SK-N-SH (cell line): ENCODE measurements around the gene ATAD3B. TPM values are rescaled to one million over a fixed set of nuclear protein-coding genes. Genes with fewer than 3 reads are reported as not detected.

Source experiments
- CTCF ChIA-PET: fragments of 300-600, 350-600 bp; formaldehyde crosslinking; extraction: SDS; loops from one replicate; lab custom pipeline; 2021; lab: Yijun Ruan, JAX
- POLR2A ChIA-PET: fragments of 350-600 bp; sonication (Branson Sonifier 250); formaldehyde crosslinking; extraction: SDS; loops from one replicate; lab custom pipeline; 2020; ENCODE audit warnings: antibody characterized with exemption, inconsistent platforms; lab: Yijun Ruan, JAX
- DNase-seq: peaks from one replicate; pipeline ENCODE4 v3.0.0; 2012
- H2AFZ ChIP-seq: fragments of 200-600 bp; sonication (generic); 2 replicates; pipeline ENCODE4 v1.8.1; 2016; ENCODE audit warnings: antibody characterized with exemption, mild to moderate bottlenecking, low read depth
- H3F3A ChIP-seq: fragments of 200-600 bp; sonication (generic); replicated peaks from 2 replicates; pipeline ENCODE3; 2016; ENCODE audit warnings: antibody characterized with exemption, mild to moderate bottlenecking; ENCODE audit not compliant: insufficient read depth
- H3K27ac ChIP-seq, 2 experiments: fragments of 200-500 bp in 1 of 2; fragments of 200-600 bp in 1 of 2; sonication (Bioruptor generic) in 1 of 2; sonication (generic), shearing (Covaris generic) in 1 of 2; 2 replicates each; pipeline versions ENCODE4 v1.5.1 to v1.6.1; 2014 to 2016; ENCODE audit warnings: low read depth in 2 of 2, inconsistent platforms in 1 of 2, low read length in 1 of 2, mild to moderate bottlenecking in 1 of 2, mixed read lengths in 1 of 2
- H3K27me3 ChIP-seq: fragments of 200-600 bp; sonication (generic), shearing (Covaris generic); 2 replicates; pipeline ENCODE4 v1.6.1; 2016; ENCODE audit warnings: mixed run types; ENCODE audit not compliant: insufficient read depth
- H3K36me3 ChIP-seq, 2 experiments: fragments of 200-500 bp in 1 of 2; fragments of 200-600 bp in 1 of 2; sonication (Bioruptor generic) in 1 of 2; sonication (generic) in 1 of 2; replicated peaks in 1 of 2; 2 replicates each; pipeline versions ENCODE3 to v1.5.1; 2014 to 2016; ENCODE audit warnings: low read length in 1 of 2, mild to moderate bottlenecking in 1 of 2; ENCODE audit not compliant: insufficient read depth in 2 of 2, control insufficient read depth in 1 of 2
- H3K4me1 ChIP-seq, 2 experiments: fragments of 200-500 bp in 1 of 2; fragments of 200-600 bp in 1 of 2; sonication (Bioruptor generic) in 1 of 2; sonication (generic), shearing (Covaris generic) in 1 of 2; 2 replicates each; pipeline versions ENCODE4 v1.5.1 to v1.6.1; 2014 to 2016; ENCODE audit warnings: low read depth in 1 of 2, low read length in 1 of 2, mixed run types in 1 of 2; ENCODE audit not compliant: insufficient read depth in 2 of 2, control insufficient read depth in 1 of 2
- H3K4me2 ChIP-seq: fragments of 200-600 bp; sonication (generic), shearing (Covaris generic); 2 replicates; pipeline ENCODE4 v1.6.1; 2017; ENCODE audit warnings: mixed run types
- H3K4me3 ChIP-seq, 2 experiments: fragments of 200-500 bp in 1 of 2; fragments of 200-600 bp in 1 of 2; sonication (Bioruptor generic) in 1 of 2; sonication (generic), shearing (Covaris generic) in 1 of 2; 2 replicates each; pipeline versions ENCODE4 v1.5.1 to v1.8.1; 2014 to 2016; ENCODE audit warnings: low read depth in 2 of 2, inconsistent platforms in 1 of 2, low read length in 1 of 2, mild to moderate bottlenecking in 1 of 2, mixed read lengths in 1 of 2, moderate library complexity in 1 of 2
- H3K79me2 ChIP-seq: fragments of 200-600 bp; sonication (generic); 2 replicates; pipeline ENCODE4 v1.8.1; 2017; ENCODE audit warnings: mild to moderate bottlenecking; ENCODE audit not compliant: insufficient read depth
- H3K9ac ChIP-seq: fragments of 200-600 bp; sonication (generic); 2 replicates; pipeline ENCODE4 v1.6.1; 2017; ENCODE audit warnings: mixed run types
- H3K9me2 ChIP-seq: fragments of 200-600 bp; sonication (generic); 2 replicates; pipeline ENCODE4 v1.6.1; 2017; ENCODE audit warnings: mixed run types
- H3K9me3 ChIP-seq: fragments of 200-600 bp; sonication (generic); 2 replicates; pipeline ENCODE4 v1.6.1; 2017; ENCODE audit warnings: mixed run types, mild to moderate bottlenecking, moderate library complexity
- H4K20me1 ChIP-seq: fragments of 200-600 bp; sonication (generic); 2 replicates; pipeline ENCODE4 v1.6.1; 2017; ENCODE audit warnings: mild to moderate bottlenecking, mixed run types; ENCODE audit not compliant: insufficient read depth
- EP300 ChIP-seq, 2 experiments: IDR thresholded peaks; 2 replicates each; pipeline versions ENCODE4 v1.4.0 to v1.6.1; 2012; ENCODE audit warnings: borderline replicate concordance in 1 of 2, low read depth in 1 of 2, low read length in 1 of 2
- EZH2phosphoT487 ChIP-seq: fragments of 200-600 bp; sonication (generic); IDR thresholded peaks from 2 replicates; pipeline ENCODE4 v1.6.1; 2017; ENCODE audit warnings: low read depth, mixed run types, mild to moderate bottlenecking, antibody characterized with exemption, moderate library complexity, borderline replicate concordance
- FOXM1 ChIP-seq: IDR thresholded peaks from 2 replicates; pipeline ENCODE4 v1.4.0; 2012; ENCODE audit warnings: low read depth, mild to moderate bottlenecking
- GATA2 ChIP-seq: sonication (generic); formaldehyde crosslinking; IDR thresholded peaks from 2 replicates; pipeline ENCODE4 v1.5.0; 2020; ENCODE audit warnings: mild to moderate bottlenecking, missing genetic modification reagents
- JUND ChIP-seq: IDR thresholded peaks from 2 replicates; pipeline ENCODE4 v1.4.0; 2012
- NRF1 ChIP-seq: IDR thresholded peaks from 2 replicates; pipeline ENCODE4 v1.6.1; 2012; ENCODE audit warnings: low read depth, mild to moderate bottlenecking, low read length
- POLR2AphosphoS5 ChIP-seq: IDR thresholded peaks from 2 replicates; pipeline ENCODE4 v1.6.1; 2012; ENCODE audit warnings: low read depth, low read length
- TCF12 ChIP-seq: IDR thresholded peaks from 2 replicates; pipeline ENCODE4 v1.4.0; 2012
- WGBS: methylation state at CpG from one replicate; pipeline ENCODE4 v1.1.6; 2017; ENCODE audit warnings: low lambda C conversion rate; 5-methylcytosine and 5-hydroxymethylcytosine counted together
- polyA plus RNA-seq, 3 experiments: library from polyadenylated mRNA; depleted of rRNA; stranded (reverse); fragments of >200 nt; gene quantifications; 2 replicates each; pipeline ENCODE4 v1.2.3, GENCODE V29; 2012
- TF ChIP-seq, protein P1 (sequence below): IDR thresholded peaks from 2 replicates; pipeline ENCODE4 v1.6.1; 2012; ENCODE audit warnings: mild to moderate bottlenecking, low read depth, low read length, moderate library complexity
- TF ChIP-seq, protein P2 (sequence below): fragments of 150-350 bp; IDR thresholded peaks from 2 replicates; pipeline ENCODE4 v1.6.1; 2016; ENCODE audit warnings: mild to moderate bottlenecking, low read depth, low read length

Gene ATAD3B
- polyA plus RNA-seq, 1 of the 3 experiments (the other 2 are of a cell fraction): 71.6 TPM

DNA sequence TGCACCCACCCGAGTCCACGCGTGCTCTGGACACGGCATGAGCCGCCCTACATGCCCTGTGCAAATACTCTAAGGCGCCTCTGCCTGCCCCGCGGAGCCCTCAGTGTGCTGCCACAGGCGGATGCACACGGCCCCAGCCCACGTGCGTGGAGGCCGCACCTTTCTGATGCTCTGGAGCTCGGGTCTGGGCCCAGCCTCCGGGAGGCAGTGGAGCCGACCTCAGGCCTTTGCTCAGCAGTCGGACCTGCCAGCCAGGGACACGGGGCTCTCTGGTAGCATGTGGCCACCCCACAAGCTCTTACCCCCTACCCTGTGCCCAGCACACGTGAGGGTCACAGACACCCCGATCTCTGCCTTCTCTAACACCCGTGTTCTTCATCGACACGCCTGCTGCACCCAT is 66.8 kb downstream of the ATAD3B start (continued):
- TF ChIP-seq, protein P1, sequence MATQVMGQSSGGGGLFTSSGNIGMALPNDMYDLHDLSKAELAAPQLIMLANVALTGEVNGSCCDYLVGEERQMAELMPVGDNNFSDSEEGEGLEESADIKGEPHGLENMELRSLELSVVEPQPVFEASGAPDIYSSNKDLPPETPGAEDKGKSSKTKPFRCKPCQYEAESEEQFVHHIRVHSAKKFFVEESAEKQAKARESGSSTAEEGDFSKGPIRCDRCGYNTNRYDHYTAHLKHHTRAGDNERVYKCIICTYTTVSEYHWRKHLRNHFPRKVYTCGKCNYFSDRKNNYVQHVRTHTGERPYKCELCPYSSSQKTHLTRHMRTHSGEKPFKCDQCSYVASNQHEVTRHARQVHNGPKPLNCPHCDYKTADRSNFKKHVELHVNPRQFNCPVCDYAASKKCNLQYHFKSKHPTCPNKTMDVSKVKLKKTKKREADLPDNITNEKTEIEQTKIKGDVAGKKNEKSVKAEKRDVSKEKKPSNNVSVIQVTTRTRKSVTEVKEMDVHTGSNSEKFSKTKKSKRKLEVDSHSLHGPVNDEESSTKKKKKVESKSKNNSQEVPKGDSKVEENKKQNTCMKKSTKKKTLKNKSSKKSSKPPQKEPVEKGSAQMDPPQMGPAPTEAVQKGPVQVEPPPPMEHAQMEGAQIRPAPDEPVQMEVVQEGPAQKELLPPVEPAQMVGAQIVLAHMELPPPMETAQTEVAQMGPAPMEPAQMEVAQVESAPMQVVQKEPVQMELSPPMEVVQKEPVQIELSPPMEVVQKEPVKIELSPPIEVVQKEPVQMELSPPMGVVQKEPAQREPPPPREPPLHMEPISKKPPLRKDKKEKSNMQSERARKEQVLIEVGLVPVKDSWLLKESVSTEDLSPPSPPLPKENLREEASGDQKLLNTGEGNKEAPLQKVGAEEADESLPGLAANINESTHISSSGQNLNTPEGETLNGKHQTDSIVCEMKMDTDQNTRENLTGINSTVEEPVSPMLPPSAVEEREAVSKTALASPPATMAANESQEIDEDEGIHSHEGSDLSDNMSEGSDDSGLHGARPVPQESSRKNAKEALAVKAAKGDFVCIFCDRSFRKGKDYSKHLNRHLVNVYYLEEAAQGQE: no peak
- no peak for TF ChIP-seq NRF1

DNA sequence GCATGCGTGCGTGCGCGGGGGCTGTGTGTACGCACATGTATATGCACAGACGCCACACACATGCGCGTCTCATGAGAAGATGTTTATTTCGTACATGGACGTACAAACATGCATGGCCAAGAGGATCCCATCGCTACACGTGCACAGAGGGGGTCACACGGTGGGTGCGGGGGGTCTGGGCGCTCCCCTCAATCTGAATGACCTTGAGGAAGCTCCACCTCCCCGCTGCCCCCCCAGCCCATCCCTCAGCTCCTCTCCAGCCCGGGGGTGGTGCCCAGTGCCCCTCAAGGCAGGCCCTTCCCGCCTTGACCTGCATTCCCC is 67.4 kb downstream of the ATAD3B start:
- H4K20me1 ChIP-seq: no peaks in the 10 kb centered on the region
- peaks cover 5% of the 10 kb centered on the region for H3F3A ChIP-seq
- DNase-seq: no peak
- CTCF ChIA-PET: interaction anchor here (0.9 to 1.0 kb wide), 2 partner anchors 14 to 35 kb away, joined by 3 to 4 read pairs; no protein-coding TSS in a partner anchor
- H2AFZ ChIP-seq: no peak overlapping the region
- no peaks in the 10 kb centered on the region for H3K79me2 ChIP-seq
- no peaks in the 10 kb centered on the region for H3K9me3 ChIP-seq
- WGBS: 95% methylated on average over 10 of the region's 18 CpGs
- H3K36me3 ChIP-seq: peaks cover 0 to 40% of the 10 kb centered on the region in 2 experiments
- H3K4me1 ChIP-seq: peaks cover 0 to 17% of the 10 kb centered on the region in 2 experiments; a peak in 1 of 4 replicates
- TF ChIP-seq GATA2 (no peak), FOXM1 (no peak), TCF12 (no peak), EP300 (IDR thresholded peaks at IDR 0.05; ENCODE audit: borderline replicate concordance in 1 of 2, low read depth in 1 of 2, low read length in 1 of 2) (no peak), POLR2AphosphoS5 (no peak), EZH2phosphoT487 (no peak), JUND (no peak)
- TF ChIP-seq, protein P2, sequence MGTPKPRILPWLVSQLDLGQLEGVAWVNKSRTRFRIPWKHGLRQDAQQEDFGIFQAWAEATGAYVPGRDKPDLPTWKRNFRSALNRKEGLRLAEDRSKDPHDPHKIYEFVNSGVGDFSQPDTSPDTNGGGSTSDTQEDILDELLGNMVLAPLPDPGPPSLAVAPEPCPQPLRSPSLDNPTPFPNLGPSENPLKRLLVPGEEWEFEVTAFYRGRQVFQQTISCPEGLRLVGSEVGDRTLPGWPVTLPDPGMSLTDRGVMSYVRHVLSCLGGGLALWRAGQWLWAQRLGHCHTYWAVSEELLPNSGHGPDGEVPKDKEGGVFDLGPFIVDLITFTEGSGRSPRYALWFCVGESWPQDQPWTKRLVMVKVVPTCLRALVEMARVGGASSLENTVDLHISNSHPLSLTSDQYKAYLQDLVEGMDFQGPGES: no peak
- TF ChIP-seq, all 33 proteins: peak for 0
- Histone ChIP-seq H3K27ac (no peak overlapping the region; a peak in 1 of 4 replicates), H3K27me3 (no peaks in the 10 kb centered on the region), H3K9me2 (no peaks in the 10 kb centered on the region), H3K9ac (no peak overlapping the region), H3K4me2 (0 out of 2 replicates have a peak overlapping the region, but pooled peaks have one; percentile 66), H3K4me3 (peak overlapping the region in 1 of 2 experiments; percentile 50; a peak in 2 of 4 replicates)
- POLR2A ChIA-PET: interaction anchor here (1.0 kb wide), 1 partner anchor 137 kb away, joined by 3 read pairs; no protein-coding TSS in a partner anchor
